PFSK-1 (cell line): ENCODE measurements around the gene GATA2.

Experiments
- POLR2AphosphoS5 ChIP-seq: IDR thresholded peaks from 2 replicates; pipeline ENCODE4 v1.6.1; 2012; ENCODE audit warnings: low read depth, mild to moderate bottlenecking, control low read depth, low read length, moderate library complexity
- TAF1 ChIP-seq: IDR thresholded peaks from 2 replicates; pipeline ENCODE4 v1.6.1; 2012; ENCODE audit warnings: low read length, control low read depth, borderline replicate concordance; ENCODE audit not compliant: insufficient read depth

- no peak for TF ChIP-seq TAF1
- TF ChIP-seq POLR2AphosphoS5, result no peak
Measured at GRCh38 chr3:128458746-128459460, 34.1 kb downstream of the GATA2 start.
